ENCODE measurements around the gene PPP1R15A.

DNA sequence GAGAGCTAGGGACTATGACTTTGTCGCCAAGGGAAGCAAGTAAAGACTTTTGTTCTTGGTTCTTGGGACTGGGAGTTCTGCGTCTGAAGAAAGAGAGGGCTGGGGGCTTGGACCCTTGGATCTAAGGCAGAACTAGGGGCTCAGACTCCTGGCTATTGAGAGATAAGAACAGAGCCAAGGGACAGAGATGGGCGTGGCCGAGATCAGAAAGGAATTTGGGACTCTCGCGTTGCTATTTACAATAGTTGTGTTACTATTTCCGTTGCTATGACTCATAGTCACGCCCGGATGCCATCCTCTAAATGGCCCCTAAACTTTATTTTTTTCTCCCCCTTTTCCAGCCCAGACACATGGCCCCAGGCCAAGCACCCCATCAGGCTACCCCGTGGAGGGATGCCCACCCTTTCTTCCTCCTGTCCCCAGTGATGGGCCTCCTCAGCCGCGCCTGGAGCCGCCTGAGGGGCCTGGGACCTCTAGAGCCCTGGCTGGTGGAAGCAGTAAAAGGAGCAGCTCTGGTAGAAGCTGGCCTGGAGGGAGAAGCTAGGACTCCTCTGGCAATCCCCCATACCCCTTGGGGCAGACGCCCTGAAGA lies 759 bp downstream of the PPP1R15A start:
- TF ChIP-seq CTCF (conservative IDR thresholded peaks at IDR 0.05; ENCODE audit: low read length) = no peak
- TF ChIP-seq EZH2phosphoT487 (IDR thresholded peaks at IDR 0.05; ENCODE audit: borderline replicate concordance, low read depth, low read length) = no peak
